GM18520 (cell line): ENCODE measurements around the gene PLEKHM3.

ENCODE experiments used
- ATAC-seq: cut with Tn5 transposase; IDR thresholded peaks from one replicate; pipeline ENCODE4 v1.9.1; 2021; ENCODE audit not compliant: unreplicated experiment

PLEKHM3 gene

GRCh38 chr2:207895274-207895860 lies 130.0 kb downstream of the PLEKHM3 start:
- ATAC-seq, result no peak

GRCh38 chr2:207892716-207893402 lies 132.5 kb downstream of the PLEKHM3 start:
- no peak for ATAC-seq

GRCh38 chr2:207891086-207891844 lies 134.1 kb downstream of the PLEKHM3 start:
- ATAC-seq, result no peak

- no peak for ATAC-seq
Measured at GRCh38 chr2:207887500-207887899, 137.8 kb downstream of the PLEKHM3 start.

- no peak for ATAC-seq
Measured at GRCh38 chr2:207885010-207885409, 140.3 kb downstream of the PLEKHM3 start.

DNA sequence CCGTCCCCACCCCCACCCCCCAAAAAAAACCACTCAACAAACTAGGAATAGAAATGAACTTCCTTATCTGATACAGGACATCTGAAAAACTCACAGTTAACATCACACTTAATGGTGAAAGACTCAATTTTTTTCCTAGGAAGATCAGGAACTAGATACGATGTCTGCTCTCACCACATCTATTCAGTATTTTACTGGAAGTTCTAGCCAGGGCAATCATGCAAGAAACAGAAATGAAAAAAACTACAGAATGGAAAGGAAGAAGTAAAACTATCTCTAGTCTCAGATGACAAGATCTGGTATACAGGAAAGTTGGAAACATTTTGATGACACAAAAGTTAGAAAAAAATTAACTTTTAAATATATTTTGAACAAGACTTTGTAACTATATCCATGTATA lies 141.2 kb downstream of the PLEKHM3 start:
- ATAC-seq, result no peak

GRCh38 chr2:207883002-207883780 lies 142.1 kb downstream of the PLEKHM3 start:
- ATAC-seq, result no peak

DNA sequence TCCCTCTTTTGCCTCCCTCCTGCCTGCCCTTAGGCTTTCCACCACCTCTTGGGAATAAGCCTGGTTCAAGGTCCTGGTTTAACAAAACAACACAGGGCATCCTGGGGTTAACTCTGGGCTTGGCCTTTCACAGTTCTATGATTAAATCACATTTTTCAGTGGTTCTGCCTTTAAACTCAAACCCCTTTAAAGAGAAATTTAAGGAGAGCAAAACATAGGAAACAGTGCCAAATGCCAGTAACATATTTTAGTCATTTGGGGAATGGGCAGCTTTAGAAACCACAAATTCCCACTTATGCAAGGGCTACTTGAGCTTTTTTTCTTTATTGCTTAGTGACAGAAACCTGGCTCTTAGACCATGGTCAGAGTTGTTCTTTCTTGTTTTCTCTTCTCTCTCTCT lies 143.4 kb downstream of the PLEKHM3 start:
- no peak for ATAC-seq

DNA sequence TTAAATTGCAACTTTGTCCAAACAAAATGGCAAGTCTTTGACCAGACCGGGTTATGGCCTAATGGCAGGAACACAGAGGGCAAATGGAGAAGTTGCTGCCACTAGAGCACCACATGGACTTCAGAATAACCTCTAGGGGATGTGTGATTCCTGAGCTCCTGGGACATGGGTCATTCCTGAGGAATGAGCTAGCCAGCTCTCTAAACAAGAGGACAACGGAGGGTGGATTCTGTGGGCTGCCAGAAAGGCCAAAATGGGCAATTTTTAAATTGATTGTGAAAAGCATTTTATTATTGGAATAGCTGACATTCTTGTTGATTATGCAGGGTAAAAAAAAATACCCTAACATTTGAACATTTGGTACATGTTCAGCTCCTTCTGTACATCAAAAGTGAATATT lies 145.8 kb downstream of the PLEKHM3 start:
- no peak for ATAC-seq

- no peak for ATAC-seq
Measured at GRCh38 chr2:207876842-207877535, 148.3 kb downstream of the PLEKHM3 start.

GRCh38 chr2:207875473-207876212 lies 149.7 kb downstream of the PLEKHM3 start:
- ATAC-seq, result no peak

GRCh38 chr2:207873794-207874193 lies 151.5 kb downstream of the PLEKHM3 start:
- peak; percentile 62 for ATAC-seq

DNA sequence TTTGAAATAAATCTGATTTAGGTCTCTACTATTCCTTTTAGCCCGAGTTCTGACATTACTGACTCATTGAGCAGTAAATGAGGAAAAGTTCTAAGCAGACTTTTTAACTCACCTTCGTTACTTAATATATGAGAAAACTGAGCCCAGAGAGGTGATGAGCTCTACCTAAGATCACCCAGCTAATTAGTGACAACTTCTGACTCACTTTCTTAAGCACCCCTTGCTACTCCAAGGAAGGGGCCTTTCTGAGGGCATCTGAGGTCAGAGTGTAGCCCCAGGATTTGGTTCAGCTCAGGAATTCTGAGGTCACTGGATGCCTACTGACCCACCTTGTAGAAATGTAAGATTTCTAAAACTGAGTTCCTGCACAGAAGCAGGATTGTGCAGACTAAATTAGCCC lies 153.4 kb downstream of the PLEKHM3 start:
- ATAC-seq, result no peak

- ATAC-seq, result no peak
Measured at GRCh38 chr2:207871506-207871905, 153.8 kb downstream of the PLEKHM3 start.

DNA sequence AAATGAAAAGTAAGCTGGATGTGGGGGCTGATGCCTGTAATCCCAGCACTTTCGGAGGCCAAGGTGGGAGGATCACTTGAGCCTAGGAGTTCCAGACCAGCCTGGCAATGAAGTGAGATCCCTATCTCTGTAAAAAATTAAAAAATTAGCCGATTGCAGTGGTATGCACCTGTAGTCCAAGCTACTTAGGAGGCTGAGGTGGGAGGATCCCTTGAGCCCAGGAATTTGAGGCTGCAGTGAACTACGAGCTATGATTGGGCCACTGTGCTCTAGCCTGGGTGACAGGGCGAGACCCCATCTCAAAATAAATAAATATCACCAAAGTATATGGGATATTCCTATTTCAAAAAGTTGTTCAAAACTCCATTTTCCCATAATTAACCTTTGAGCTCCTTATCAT lies 154.5 kb downstream of the PLEKHM3 start:
- no peak for ATAC-seq

GRCh38 chr2:207869784-207870778 lies 155.2 kb downstream of the PLEKHM3 start:
- ATAC-seq, result no peak

DNA sequence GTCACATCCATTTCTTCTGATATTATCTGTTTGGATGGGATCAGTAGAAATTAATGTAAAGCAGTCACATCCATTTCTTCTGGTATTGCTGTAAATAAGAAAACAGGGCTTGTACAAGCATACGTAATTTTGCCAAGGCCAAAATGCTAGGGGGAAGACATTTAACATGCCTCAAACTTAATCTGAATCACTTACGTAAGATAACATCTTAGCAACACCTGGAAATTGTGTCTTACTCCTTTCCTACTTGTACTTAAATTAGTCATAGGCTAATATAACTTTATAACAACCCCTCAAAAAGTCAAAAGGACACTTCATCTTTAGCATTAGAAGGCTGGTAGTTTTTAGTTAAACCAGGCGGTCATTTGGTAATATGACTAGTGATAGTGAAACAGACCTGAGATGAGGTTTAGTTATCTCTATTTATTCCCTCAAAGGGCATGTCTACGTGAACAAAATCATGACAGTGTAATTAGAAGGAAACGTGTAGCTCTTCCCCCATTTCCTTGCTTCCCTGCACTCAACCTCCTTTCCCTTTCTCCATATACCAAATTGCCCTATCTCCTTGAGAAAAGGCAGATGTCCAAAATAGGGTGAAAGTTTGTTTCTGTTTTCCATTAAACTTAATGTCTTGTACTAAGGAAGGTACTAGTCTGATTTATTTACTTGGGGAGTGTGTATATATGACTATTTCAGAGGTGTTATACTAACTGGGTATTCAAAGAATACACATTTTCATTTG lies 156.3 kb downstream of the PLEKHM3 start:
- ATAC-seq, result no peak

DNA sequence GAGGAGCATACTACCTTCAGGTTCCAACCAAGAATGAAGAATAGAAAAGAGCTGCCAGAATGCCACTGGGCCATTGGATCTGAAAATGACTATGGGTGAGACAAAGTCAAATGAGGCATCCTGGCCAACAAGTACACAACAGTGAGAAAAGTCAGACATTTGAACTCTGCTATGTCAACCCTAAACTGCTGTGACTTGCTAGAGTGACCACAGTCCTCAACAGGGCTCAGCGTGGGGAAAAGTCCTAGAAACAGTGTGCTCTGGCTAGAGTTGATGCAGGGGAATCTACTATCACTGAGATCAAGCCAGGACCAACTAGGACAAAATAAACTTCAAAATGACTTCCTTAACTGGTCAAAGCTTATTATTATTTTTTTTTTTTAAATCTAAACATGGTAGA lies 157.4 kb downstream of the PLEKHM3 start:
- no peak for ATAC-seq
